ENCODE data around the gene PLA2G2F.

PLA2G2F gene

DNA sequence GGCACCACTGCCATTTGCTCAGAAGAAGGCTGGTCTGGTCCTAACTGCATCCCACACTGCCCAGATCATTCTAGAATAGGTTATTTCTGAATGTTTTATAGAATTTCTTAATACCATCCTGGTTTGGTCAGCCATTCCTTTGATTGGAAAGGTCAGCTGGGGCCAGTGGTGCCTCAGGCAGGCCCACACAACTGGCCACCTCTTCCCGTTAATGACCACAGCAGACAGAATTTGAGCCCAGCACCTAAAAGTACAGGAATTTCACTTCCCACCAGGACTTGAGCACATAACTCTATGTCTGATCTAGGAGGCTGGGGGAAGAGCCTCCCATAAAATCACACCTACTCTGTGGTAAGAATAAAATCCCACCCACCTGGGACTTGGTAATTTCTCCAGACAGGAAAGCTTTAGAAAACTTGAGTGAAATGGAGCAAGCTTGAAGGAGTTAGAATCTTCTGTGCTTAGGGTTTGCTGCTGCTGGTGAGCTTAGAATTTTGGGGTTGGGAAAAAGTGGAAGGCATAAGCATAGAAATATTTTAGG, 53.8 kb downstream of the PLA2G2F start:
- no peak for DNase-seq

DNA sequence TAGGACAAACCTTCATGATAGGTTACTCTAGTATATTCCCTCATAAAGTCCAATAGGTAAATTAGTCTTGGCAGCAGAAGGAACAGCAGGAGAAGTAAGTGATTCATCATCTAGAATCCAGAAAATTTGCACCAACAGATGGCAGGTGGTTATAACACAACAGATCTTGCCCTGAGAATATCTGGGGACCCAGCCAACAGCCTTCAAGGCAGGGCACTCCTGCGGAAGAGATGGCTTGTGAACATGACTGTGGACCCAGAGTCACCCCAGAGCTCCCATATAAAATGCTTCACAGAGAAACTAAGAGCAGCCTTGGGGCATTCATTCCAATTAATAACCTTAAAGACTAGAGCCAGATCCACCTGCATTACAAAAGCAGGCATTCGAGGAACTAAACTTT, 55.1 kb downstream of the PLA2G2F start:
- DNase-seq: no peak

DNA sequence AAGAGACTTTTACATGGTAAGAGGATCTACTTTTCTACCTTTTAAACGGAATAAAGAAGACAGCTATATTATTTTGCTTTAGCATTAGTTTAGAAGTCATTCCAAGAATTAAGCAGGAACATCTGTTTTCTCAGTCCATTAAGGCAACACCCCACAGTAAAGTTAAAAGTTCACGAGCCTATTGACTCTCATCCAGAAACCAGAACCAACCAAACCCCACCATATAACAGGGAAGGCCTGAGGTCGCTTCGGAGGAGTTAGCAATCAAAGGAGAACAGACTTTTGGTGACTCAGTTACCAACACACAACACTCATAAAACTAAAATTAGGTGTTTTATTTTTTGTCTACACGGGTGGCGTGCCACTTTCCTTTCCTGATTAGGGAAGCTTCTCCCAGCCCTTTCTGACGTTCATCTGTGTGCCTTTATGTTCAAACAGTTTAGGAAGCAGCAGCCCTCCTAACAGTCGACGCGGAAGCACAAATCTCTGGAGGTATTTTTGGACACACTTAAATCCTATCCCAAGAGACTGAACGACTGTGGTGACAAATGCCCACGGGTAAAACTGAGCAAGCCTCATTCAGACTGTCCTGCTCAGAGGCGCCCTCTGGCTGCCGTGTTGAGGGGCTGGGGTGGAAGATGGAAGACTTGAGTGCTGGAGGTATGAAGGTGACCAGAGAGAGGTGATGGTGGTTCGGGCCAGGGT, 55.8 kb downstream of the PLA2G2F start:
- peak; percentile 60 for DNase-seq

DNA sequence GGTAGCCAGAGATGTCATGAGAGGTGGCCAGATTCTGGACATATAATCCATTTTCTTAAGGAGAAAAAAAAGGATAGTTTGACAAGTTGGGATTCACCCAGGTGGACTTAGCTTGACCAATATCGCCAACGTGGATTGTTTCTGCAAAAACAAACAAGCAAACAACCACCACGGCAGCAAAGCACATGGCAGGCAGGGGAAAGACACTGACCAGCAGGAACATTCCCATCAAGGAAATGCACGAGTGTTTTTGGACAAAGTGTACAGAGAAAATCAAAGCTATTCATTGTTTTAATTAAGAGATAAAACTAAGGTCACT, 56.3 kb downstream of the PLA2G2F start:
- no peak for DNase-seq

DNA sequence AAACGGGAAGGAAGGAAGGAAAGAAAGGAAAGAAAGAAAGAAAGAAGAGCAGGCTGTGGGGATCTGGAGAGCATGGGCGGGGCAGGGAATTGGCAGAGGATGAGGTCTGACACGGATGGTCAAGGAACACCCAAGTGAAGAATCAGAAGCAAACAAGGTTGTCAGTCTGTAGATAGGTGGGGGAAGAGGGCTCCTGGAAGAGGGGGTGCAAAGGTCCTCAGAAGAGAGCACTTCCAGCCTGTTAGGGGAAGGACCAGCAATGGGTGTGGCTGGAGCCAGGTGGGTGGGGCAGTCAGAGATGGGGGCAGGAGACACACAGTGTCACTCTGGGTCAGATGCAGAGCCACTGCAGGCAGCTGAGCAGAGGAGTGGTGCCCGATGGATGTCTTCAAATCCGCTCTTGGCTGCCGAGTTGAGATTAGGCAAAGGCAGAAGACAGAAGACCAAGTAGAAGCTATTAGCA, 58.2 kb downstream of the PLA2G2F start:
- no peak for DNase-seq

DNA sequence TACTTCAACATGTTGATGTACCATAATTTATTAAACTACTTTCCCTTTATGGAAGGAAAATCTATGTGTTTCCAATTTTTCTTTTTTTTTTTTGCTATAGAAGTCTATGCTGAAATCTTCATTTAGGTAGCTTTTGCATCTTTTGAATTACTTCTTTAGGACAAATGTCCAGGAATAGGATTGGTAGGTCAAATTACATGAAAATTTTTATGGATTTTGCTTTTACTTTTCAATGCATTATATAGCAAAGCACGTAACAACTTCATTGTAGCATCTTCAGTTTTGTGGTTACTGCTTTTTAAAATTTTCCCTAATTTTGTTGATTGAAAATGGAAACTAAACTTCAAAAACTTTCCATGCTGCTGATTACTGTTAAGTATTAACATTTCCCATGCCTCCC, 59.2 kb downstream of the PLA2G2F start:
- no peak for DNase-seq

DNA sequence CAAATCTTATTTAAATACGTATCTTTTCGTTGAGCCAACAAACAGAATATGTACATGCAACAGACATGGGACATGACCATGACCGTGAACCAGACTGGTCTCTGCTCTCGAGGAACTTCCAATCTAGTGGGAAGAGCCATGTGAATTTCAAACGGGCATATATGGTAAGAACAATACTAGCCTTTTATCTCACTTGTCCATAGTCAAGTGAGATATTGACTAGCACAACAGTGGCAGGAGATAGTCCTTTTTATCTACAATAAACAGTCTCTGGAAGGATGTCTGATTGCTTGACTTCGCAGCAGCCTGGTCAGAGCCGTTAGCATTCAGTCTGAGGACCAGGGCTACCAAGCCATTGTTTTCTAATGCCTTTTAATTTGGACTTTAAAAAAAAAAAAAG, 59.8 kb downstream of the PLA2G2F start:
- DNase-seq: no peak

DNA sequence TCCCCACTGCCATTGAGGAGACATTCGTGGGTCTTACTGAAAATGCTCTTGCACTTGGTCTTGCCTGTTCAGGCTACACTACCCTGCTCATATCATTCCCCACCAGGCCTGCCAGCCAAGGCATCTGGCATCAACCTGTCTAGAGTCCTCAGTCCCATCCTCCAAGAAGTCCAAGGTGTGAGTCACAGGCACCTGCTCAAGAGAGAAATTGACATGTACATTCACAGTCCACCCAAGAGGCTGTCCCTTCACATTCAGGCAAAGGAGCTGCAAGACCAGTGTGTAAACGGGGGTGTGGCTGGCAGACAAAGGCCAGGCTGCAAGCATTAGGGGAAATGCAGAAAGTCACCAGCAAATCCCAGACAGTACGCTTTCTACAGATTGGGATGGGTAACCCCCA, 60.3 kb downstream of the PLA2G2F start:
- no peak for DNase-seq

DNA sequence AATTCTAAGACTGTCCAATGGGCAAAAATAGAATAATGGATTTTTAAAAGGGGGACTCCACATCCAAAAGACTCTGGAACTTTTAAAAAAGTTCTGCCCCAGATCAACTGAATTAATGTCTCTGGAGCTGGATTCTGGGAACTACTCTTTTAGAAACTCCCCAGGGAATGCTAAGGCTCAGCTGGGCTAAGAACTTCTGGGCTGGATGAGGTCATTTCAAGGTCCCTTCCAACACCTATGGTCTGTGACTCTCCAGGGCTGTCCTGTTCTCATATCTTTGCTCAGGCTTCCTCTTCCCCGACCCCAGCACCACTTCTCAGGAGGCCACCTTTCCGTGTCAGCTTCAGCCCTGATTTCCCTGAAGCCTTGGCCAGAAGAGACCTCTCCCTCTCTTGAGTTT, 60.7 kb downstream of the PLA2G2F start:
- DNase-seq: no peak
